HCT116 (cell line): ENCODE results near the gene TST. TPM values are rescaled to one million over a fixed set of nuclear protein-coding genes. Genes with fewer than 3 reads are reported as not detected.

Source experiments
- ATAC-seq: fragments of 200-7000 bp; cut with Tn5 transposase; 2 replicates; pipeline ENCODE4 v1.9.1; 2020; ENCODE audit warnings: mild to moderate bottlenecking, moderate library complexity
- BruUV-seq: library from RNA; stranded (reverse); fragments of 400-500 nt; replicated peaks from 2 replicates; lab custom pipeline; 2021; lab: Mats Ljungman, UMichigan
- CTCF ChIA-PET: fragments of 300-600 bp; sonication (Branson Sonifier 250); formaldehyde crosslinking; loops from one replicate; lab custom pipeline; 2021; ENCODE audit warnings: antibody characterized with exemption; lab: Charles Lee
- POLR2A ChIA-PET: fragments of 300-600, 350-600 bp; sonication (Branson Sonifier 250); formaldehyde crosslinking; loops from one replicate; lab custom pipeline; 2021; ENCODE audit warnings: antibody characterized with exemption; lab: Charles Lee
- RAD21 ChIA-PET, 2 experiments: fragments of 300-600 bp; sonication (Branson Sonifier 250); formaldehyde crosslinking; loops; one replicate each; lab custom pipeline; 2023; ENCODE audit warnings: low total read pairs in 2 of 2; ENCODE audit not compliant: uncharacterized antibody in 2 of 2, unreplicated experiment in 2 of 2, low non-redundant PET in 1 of 2; lab: Charles Lee
- DNase-seq: peaks from one replicate; pipeline ENCODE4 v3.0.0-alpha.2; 2010; ENCODE audit warnings: low read depth, low spot score
- H2AFZ ChIP-seq: fragments of 200-600 bp; shearing (Covaris generic), sonication (generic); 2 replicates; pipeline ENCODE4 v1.6.1; 2017; ENCODE audit warnings: low read depth, mixed run types, mixed read lengths, antibody characterized with exemption, low read length; ENCODE audit not compliant: poor library complexity, severe bottlenecking
- H3K27ac ChIP-seq: 2 replicates; pipeline ENCODE4 v1.5.1; 2012; ENCODE audit warnings: low read depth, low read length
- H3K27me3 ChIP-seq: fragments of 200-600 bp; sonication (generic); 2 replicates; pipeline ENCODE4 v1.6.1; 2016; ENCODE audit warnings: mixed run types, low read length, mixed read lengths; ENCODE audit not compliant: insufficient read depth
- H3K36me3 ChIP-seq, 2 experiments: fragments of 200-500 bp in 1 of 2; fragments of 200-600 bp in 1 of 2; sonication (Bioruptor generic) in 1 of 2; sonication (generic) in 1 of 2; 2 replicates each; pipeline versions ENCODE4 v1.5.1 to v1.6.1; 2014 to 2016; ENCODE audit warnings: low read length in 2 of 2, inconsistent platforms in 1 of 2, mixed read lengths in 1 of 2, mixed run types in 1 of 2; ENCODE audit not compliant: insufficient read depth in 2 of 2, control insufficient read depth in 1 of 2
- H3K4me1 ChIP-seq, 2 experiments: fragments of 200-600 bp in 1 of 2; sonication (generic) in 1 of 2; 2 replicates each; pipeline versions ENCODE4 v1.5.1 to v1.6.1; 2012 to 2017; ENCODE audit warnings: low read length in 2 of 2, inconsistent platforms in 1 of 2, mild to moderate bottlenecking in 1 of 2, mixed read lengths in 1 of 2, mixed run types in 1 of 2, moderate library complexity in 1 of 2; ENCODE audit not compliant: insufficient read depth in 2 of 2, control insufficient read depth in 1 of 2
- H3K4me2 ChIP-seq: fragments of 200-600 bp; sonication (generic); 2 replicates; pipeline ENCODE4 v1.6.1; 2017; ENCODE audit warnings: mixed run types, low read length, mixed read lengths
- H3K4me3 ChIP-seq, 2 experiments: fragments of 200-600 bp in 1 of 2; sonication (generic) in 1 of 2; replicated peaks in 1 of 2; 2 replicates each; pipeline ENCODE4 v1.5.1; 2011 to 2016; ENCODE audit warnings: low read length in 2 of 2, control low read depth in 1 of 2, low read depth in 1 of 2, mild to moderate bottlenecking in 1 of 2, mixed read lengths in 1 of 2, mixed run types in 1 of 2
- H3K79me2 ChIP-seq: fragments of 200-600 bp; sonication (generic); 2 replicates; pipeline ENCODE4 v1.6.1; 2017; ENCODE audit warnings: mild to moderate bottlenecking, mixed run types, low read length, moderate library complexity, mixed read lengths; ENCODE audit not compliant: insufficient read depth
- H3K9ac ChIP-seq: fragments of 200-600 bp; sonication (generic); 2 replicates; pipeline ENCODE4 v1.6.1; 2016; ENCODE audit warnings: low read length, mixed read lengths
- H3K9me2 ChIP-seq: fragments of 200-600 bp; sonication (generic), shearing (Covaris generic); 2 replicates; pipeline ENCODE4 v1.6.1; 2017; ENCODE audit warnings: mixed run types, mild to moderate bottlenecking, moderate library complexity; ENCODE audit not compliant: insufficient read depth
- H3K9me3 ChIP-seq, 2 experiments: fragments of 200-500 bp in 1 of 2; fragments of 200-600 bp in 1 of 2; sonication (Bioruptor generic) in 1 of 2; sonication (generic) in 1 of 2; 2 replicates each; pipeline ENCODE4 v1.6.1; 2014 to 2017; ENCODE audit warnings: low read length in 2 of 2, mixed read lengths in 2 of 2, inconsistent platforms in 1 of 2, low read depth in 1 of 2, mild to moderate bottlenecking in 1 of 2, mixed run types in 1 of 2, moderate library complexity in 1 of 2; ENCODE audit not compliant: control insufficient read depth in 1 of 2, insufficient read depth in 1 of 2
- H4K20me1 ChIP-seq: fragments of 200-600 bp; sonication (generic), shearing (Covaris generic); 2 replicates; pipeline ENCODE4 v1.6.1; 2017; ENCODE audit warnings: mixed run types, mild to moderate bottlenecking, moderate library complexity; ENCODE audit not compliant: insufficient read depth
- ATF3 ChIP-seq: IDR thresholded peaks from 2 replicates; pipeline ENCODE4 v1.6.1; 2012
- CBX3 ChIP-seq: IDR thresholded peaks from 2 replicates; pipeline ENCODE4 v1.6.1; 2012; ENCODE audit warnings: low read depth
- CEBPB ChIP-seq: IDR thresholded peaks from 2 replicates; pipeline ENCODE4 v1.6.1; 2012; ENCODE audit warnings: low read depth
- EGR1 ChIP-seq: IDR thresholded peaks from 2 replicates; pipeline ENCODE4 v1.6.1; 2012; ENCODE audit warnings: low read depth
- ELF1 ChIP-seq: IDR thresholded peaks from 2 replicates; pipeline ENCODE4 v1.6.1; 2012; ENCODE audit warnings: low read depth, borderline replicate concordance
- EZH2 ChIP-seq: fragments of 200-600 bp; sonication (generic); IDR thresholded peaks from 2 replicates; pipeline ENCODE4 v1.6.1; 2017; ENCODE audit warnings: antibody characterized with exemption, mixed run types
- EZH2phosphoT487 ChIP-seq: fragments of 200-600 bp; IDR thresholded peaks from 2 replicates; pipeline ENCODE4 v1.6.1; 2018; ENCODE audit warnings: antibody characterized with exemption, borderline replicate concordance
- FOSL1 ChIP-seq: IDR thresholded peaks from 2 replicates; pipeline ENCODE4 v1.6.1; 2012; ENCODE audit warnings: low read depth
- JUND ChIP-seq: IDR thresholded peaks from 2 replicates; pipeline ENCODE4 v1.6.1; 2012
- MAX ChIP-seq: IDR thresholded peaks from 2 replicates; pipeline ENCODE4 v1.6.1; 2012
- POLR2AphosphoS5 ChIP-seq: IDR thresholded peaks from 2 replicates; pipeline ENCODE4 v1.6.1; 2011; ENCODE audit warnings: mild to moderate bottlenecking, low read depth, low read length, moderate library complexity
- REST ChIP-seq: IDR thresholded peaks from 2 replicates; pipeline ENCODE4 v1.6.1; 2012; ENCODE audit warnings: low read depth
- SIN3A ChIP-seq: IDR thresholded peaks from 2 replicates; pipeline ENCODE4 v1.6.1; 2012; ENCODE audit warnings: low read depth
- SP1 ChIP-seq: IDR thresholded peaks from 2 replicates; pipeline ENCODE4 v1.6.1; 2012; ENCODE audit warnings: low read depth
- TCF7L2 ChIP-seq: IDR thresholded peaks from 2 replicates; pipeline ENCODE4 v1.7.0; 2011; ENCODE audit warnings: borderline replicate concordance, inconsistent platforms; ENCODE audit not compliant: insufficient read depth, insufficient read length; ENCODE audit errors: extremely low read depth
- YY1 ChIP-seq: IDR thresholded peaks from 2 replicates; pipeline ENCODE4 v1.6.1; 2011; ENCODE audit warnings: low read length, low read depth, moderate library complexity, mild to moderate bottlenecking; ENCODE audit not compliant: insufficient replicate concordance; ENCODE audit errors: extremely low read depth
- ZFX ChIP-seq: fragments of 450-650 bp; IDR thresholded peaks from 2 replicates; pipeline ENCODE4 v1.6.1; 2017
- ZNF274 ChIP-seq: fragments of 200-500 bp; sonication (Bioruptor generic); IDR thresholded peaks from 2 replicates; pipeline ENCODE4 v1.6.1; 2014; ENCODE audit warnings: mild to moderate bottlenecking, low read depth, low read length, inconsistent platforms
- intact Hi-C: fragments of 100-400 bp; cut with micrococcal nuclease; formaldehyde crosslinking; loops from 2 replicates; pipeline ENCODE4 v1.10.0; 2022
- total RNA-seq: library from RNA; stranded (reverse); gene quantifications from one replicate; pipeline ENCODE4 v1.2.1, GENCODE V29; 2021; ENCODE audit not compliant: unreplicated experiment

TST gene
- total RNA-seq, 1 experiment from 2014 or later, result 32.1 TPM

- intact Hi-C loops, result no loop called here
- H4K20me1 ChIP-seq, result no peaks in the 10 kb centered on the region
- TF ChIP-seq POLR2AphosphoS5, result no peak
- TF ChIP-seq SP1, result no peak
- TF ChIP-seq CEBPB, result no peak
- TF ChIP-seq CBX3, result no peak
- TF ChIP-seq TCF7L2, result no peak
- H2AFZ ChIP-seq, result no peak overlapping the region
- H3K36me3 ChIP-seq, result no peaks in the 10 kb centered on the region
- DNase-seq (no peak), ATAC-seq (no peak)
- H3K4me1 ChIP-seq, result peaks cover 7 to 26% of the 10 kb centered on the region in 2 experiments; a peak in 2 of 4 replicates
- RAD21 ChIA-PET, result no interaction called here
- H3K27ac ChIP-seq, result no peak overlapping the region
- CTCF ChIA-PET, result no interaction called here
- no peak overlapping the region for H3K4me3 ChIP-seq
- H3K9me2 ChIP-seq, result no peaks in the 10 kb centered on the region
- H3K27me3 ChIP-seq, result no peaks in the 10 kb centered on the region
- POLR2A ChIA-PET, result no interaction called here
- H3K79me2 ChIP-seq, result peaks cover 1% of the 10 kb centered on the region; the same call in 1 of the 2 replicates
- BruUV-seq, result no TSS peak
- H3K9ac ChIP-seq, result no peak overlapping the region
- no peaks in the 10 kb centered on the region for H3K9me3 ChIP-seq
- no peak overlapping the region for H3K4me2 ChIP-seq
Measured at GRCh38 chr22:37015587-37015878, 3.7 kb downstream of the TST start.

- no peaks in the 10 kb centered on the region for H4K20me1 ChIP-seq
- H3K36me3 ChIP-seq, result no peaks in the 10 kb centered on the region
- no peaks in the 10 kb centered on the region for H3K27me3 ChIP-seq
- ATAC-seq (no peak), DNase-seq (no peak)
- intact Hi-C loops, result no loop called here
- no peak overlapping the region for H3K4me3 ChIP-seq
- ChIA-PET RAD21 (no interaction called here), POLR2A (no interaction called here), CTCF (no interaction called here)
- H3K9me3 ChIP-seq, result no peaks in the 10 kb centered on the region
- H3K79me2 ChIP-seq, result no peaks in the 10 kb centered on the region; the same call in 1 of the 2 replicates
- no peak for TF ChIP-seq MAX
- no peak for TF ChIP-seq EZH2
- no peak for TF ChIP-seq JUND
- no peak for TF ChIP-seq ATF3
- TF ChIP-seq YY1, result no peak
- TF ChIP-seq REST, result no peak
- no peak for TF ChIP-seq CEBPB
- TF ChIP-seq EGR1, result no peak
- no peak for TF ChIP-seq ELF1
- no peak for TF ChIP-seq FOSL1
- TF ChIP-seq ZFX, result no peak
- TF ChIP-seq SIN3A, result no peak
- no peak for TF ChIP-seq EZH2phosphoT487
- no peak for TF ChIP-seq ZNF274
- no peak for TF ChIP-seq CBX3
- H3K27ac ChIP-seq, result no peak overlapping the region
- H3K4me1 ChIP-seq, result peaks cover 7 to 22% of the 10 kb centered on the region in 2 experiments; a peak in 2 of 4 replicates
- no peaks in the 10 kb centered on the region for H3K9me2 ChIP-seq
- BruUV-seq, result no TSS peak
- H3K4me2 ChIP-seq, result no peak overlapping the region
- no peak overlapping the region for H3K9ac ChIP-seq
- no peak overlapping the region for H2AFZ ChIP-seq
Measured at GRCh38 chr22:37014835-37015586, 4.2 kb downstream of the TST start.
